ENCODE results near the gene TNS3.

- TF ChIP-seq CTCF (IDR thresholded peaks at IDR 0.05; ENCODE audit: low read depth, low read length, poor library complexity, severe bottlenecking) (no peak), EZH2phosphoT487 (IDR thresholded peaks at IDR 0.05; ENCODE audit: borderline replicate concordance, low read length) (no peak)
Measured at GRCh38 chr7:47283497-47284131, 298.3 kb downstream of the TNS3 start.

Data from DOHH2 (cell line).